Upper lobe of left lung (tissue), 6 donors: ENCODE results near the gene PPP2CA. TPM values are rescaled to one million over a fixed set of nuclear protein-coding genes. Genes with fewer than 3 reads are reported as not detected.
"Not testable (repeated sequence)": the region's sequence is repeated elsewhere in the genome, so short reads cannot be mapped to it uniquely, and the experiment has no call there.

Experiments used
- ATAC-seq, 2 donors: fragments of 200-7000 bp; cut with Tn5 transposase; one replicate each; pipeline ENCODE4 v1.9.1; 2022; ENCODE audit warnings: mild to moderate bottlenecking in 2 of 2, moderate library complexity in 2 of 2; ENCODE audit not compliant: low FRiP score in 2 of 2
- DNase-seq, 2 donors: peaks; one replicate each; pipeline ENCODE4 v3.0.0-alpha.2; 2019 to 2020
- H3K27ac ChIP-seq, 4 donors: fragments of 200-600 bp; sonication (generic); one replicate each; pipeline ENCODE4 v1.5.1; 2016 to 2019
- H3K27me3 ChIP-seq, 4 donors: fragments of 200-600 bp; sonication (generic); one replicate each; pipeline ENCODE4 v1.5.1; 2017 to 2019
- H3K36me3 ChIP-seq, 4 donors: fragments of 200-600 bp; sonication (generic); one replicate each; pipeline ENCODE4 v1.5.1; 2016 to 2019
- H3K4me1 ChIP-seq, 4 donors: fragments of 200-600 bp; sonication (generic); one replicate each; pipeline ENCODE4 v1.5.1; 2018 to 2019
- H3K4me3 ChIP-seq, 4 donors: fragments of 200-600 bp; sonication (generic); one replicate each; pipeline ENCODE4 v1.5.1; 2017 to 2019; ENCODE audit warnings: mild to moderate bottlenecking in 2 of 4, moderate library complexity in 1 of 4
- H3K9me3 ChIP-seq, 4 donors: fragments of 200-600 bp; sonication (generic); one replicate each; pipeline ENCODE4 v1.5.1; 2018 to 2019
- CTCF ChIP-seq, 6 experiments: fragments of 450-650 bp in 4 of 6; fragments of 200-600 bp in 2 of 6; sonication (generic) in 2 of 6; IDR thresholded peaks; one replicate each; pipeline ENCODE4 v1.5.1; 2016 to 2019; ENCODE audit warnings: antibody characterized with exemption in 6 of 6
- EP300 ChIP-seq, 4 donors: sonication (generic); formaldehyde crosslinking; IDR thresholded peaks; one replicate each; pipeline ENCODE4 v1.5.1; 2017; ENCODE audit warnings: antibody characterized with exemption in 4 of 4, control low read depth in 2 of 4
- POLR2A ChIP-seq, 4 donors: fragments of 450-650 bp; IDR thresholded peaks; one replicate each; pipeline ENCODE4 v1.5.1; 2016 to 2017; ENCODE audit warnings: antibody characterized with exemption in 4 of 4, mild to moderate bottlenecking in 2 of 4
- POLR2AphosphoS5 ChIP-seq, 2 donors: sonication (generic); formaldehyde crosslinking; IDR thresholded peaks; one replicate each; pipeline ENCODE4 v1.5.1; 2017; ENCODE audit warnings: antibody characterized with exemption in 2 of 2
- WGBS, 2 donors: methylation state at CpG; one replicate each; pipeline ENCODE4 v1.1.5; 2017 to 2018; 5-methylcytosine and 5-hydroxymethylcytosine counted together
- total RNA-seq, 6 donors: library from RNA; depleted of rRNA in 4 of 6; stranded (reverse); fragments of >200 nt in 4 of 6; gene quantifications; one replicate each; pipeline versions ENCODE4 v1.1.0 to v1.2.1, GENCODE V29; 2016 to 2021
- donor health status: DM: no; HTN: no; CAD: no; lungs with moderate emphysema.
- donor health status: DM: no; HTN: yes; CAD: no; lungs with severe emphysema.

Gene PPP2CA
- total RNA-seq, 6 donors from 2014 or later, result 62.9 to 246 (median 118) TPM

GRCh38 chr5:134267366-134268018 lies 41.6 kb upstream of the PPP2CA start:
- DNase-seq, result no peak
- peaks cover 0 to 8% (median under 1%) of the 10 kb centered on the region in 4 donors for H3K9me3 ChIP-seq
- no peaks in the 10 kb centered on the region for H3K36me3 ChIP-seq
- no peaks in the 10 kb centered on the region for H3K4me1 ChIP-seq
- no peak overlapping the region for H3K27ac ChIP-seq
- peak in 1 of 2 donors; percentile 49 for ATAC-seq
- WGBS, 2 donors, result 85 to 89% methylated on average over 7 of the region's 7 CpGs
- no peak overlapping the region for H3K4me3 ChIP-seq
- TF ChIP-seq EP300 (IDR thresholded peaks at IDR 0.05), result no peak
- TF ChIP-seq POLR2A (IDR thresholded peaks at IDR 0.05), result no peak
- no peak for TF ChIP-seq CTCF (IDR thresholded peaks at IDR 0.05)
- TF ChIP-seq POLR2AphosphoS5 (IDR thresholded peaks at IDR 0.05), result no peak
- no peaks in the 10 kb centered on the region for H3K27me3 ChIP-seq

DNA sequence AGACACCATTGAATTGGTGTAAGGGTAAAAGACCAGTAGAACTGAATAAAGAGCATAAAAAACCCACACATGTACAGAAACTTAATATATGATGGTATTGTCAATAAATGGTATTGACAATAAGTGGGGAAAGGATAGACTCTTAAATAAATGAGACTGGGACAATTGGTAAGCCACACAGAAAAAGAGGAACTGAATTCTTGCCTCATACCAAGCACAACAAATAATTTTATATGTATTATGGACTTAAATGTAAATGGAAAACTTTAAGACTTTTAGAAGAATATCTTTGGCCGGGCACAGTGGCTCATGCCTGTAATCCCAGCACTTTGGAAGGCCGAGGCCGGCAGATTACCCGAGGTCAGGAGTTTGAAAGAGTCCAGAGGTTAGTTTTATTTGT lies 37.9 kb upstream of the PPP2CA start:
- Histone ChIP-seq H3K4me3 (no peak overlapping the region), H3K27ac (no peak overlapping the region), H3K9me3 (peaks cover 0 to 11% (median 2%) of the 10 kb centered on the region in 4 donors), H3K4me1 (no peaks in the 10 kb centered on the region), H3K36me3 (no peaks in the 10 kb centered on the region), H3K27me3 (no peaks in the 10 kb centered on the region)
- TF ChIP-seq CTCF (IDR thresholded peaks at IDR 0.05), result no peak
- no peak for TF ChIP-seq EP300 (IDR thresholded peaks at IDR 0.05)
- no peak for TF ChIP-seq POLR2A (IDR thresholded peaks at IDR 0.05)
- 91 to 93% methylated on average over 4 of the region's 4 CpGs for WGBS, 2 donors
- no peak for DNase-seq
- no peak for ATAC-seq

- ATAC-seq, DNase-seq, H3K4me3 ChIP-seq, H3K27ac ChIP-seq, H3K4me1 ChIP-seq, H3K27me3 ChIP-seq, H3K36me3 ChIP-seq: not testable (repeated sequence)
- 52 to 60% methylated on average over 5 of the region's 5 CpGs for WGBS, 2 donors
- H3K9me3 ChIP-seq, result peaks cover 0 to 11% (median 2%) of the 10 kb centered on the region in 4 donors
Measured at GRCh38 chr5:134262629-134263028, 36.8 kb upstream of the PPP2CA start.

- Histone ChIP-seq H3K27me3 (no peaks in the 10 kb centered on the region), H3K4me1 (no peaks in the 10 kb centered on the region), H3K36me3 (no peaks in the 10 kb centered on the region), H3K4me3 (no peak overlapping the region), H3K27ac (no peak overlapping the region), H3K9me3 (peaks cover 0 to 11% (median 2%) of the 10 kb centered on the region in 4 donors)
- ATAC-seq (peak in 1 of 2 donors; percentile 21), DNase-seq (no peak)
- TF ChIP-seq EP300 (IDR thresholded peaks at IDR 0.05), result no peak
- TF ChIP-seq POLR2A (IDR thresholded peaks at IDR 0.05), result no peak
- no peak for TF ChIP-seq POLR2AphosphoS5 (IDR thresholded peaks at IDR 0.05)
- TF ChIP-seq CTCF (IDR thresholded peaks at IDR 0.05), result no peak
- WGBS, 2 donors, result 71 to 77% methylated on average over 3 of the region's 3 CpGs
Measured at GRCh38 chr5:134258896-134259295, 33.0 kb upstream of the PPP2CA start.

DNA sequence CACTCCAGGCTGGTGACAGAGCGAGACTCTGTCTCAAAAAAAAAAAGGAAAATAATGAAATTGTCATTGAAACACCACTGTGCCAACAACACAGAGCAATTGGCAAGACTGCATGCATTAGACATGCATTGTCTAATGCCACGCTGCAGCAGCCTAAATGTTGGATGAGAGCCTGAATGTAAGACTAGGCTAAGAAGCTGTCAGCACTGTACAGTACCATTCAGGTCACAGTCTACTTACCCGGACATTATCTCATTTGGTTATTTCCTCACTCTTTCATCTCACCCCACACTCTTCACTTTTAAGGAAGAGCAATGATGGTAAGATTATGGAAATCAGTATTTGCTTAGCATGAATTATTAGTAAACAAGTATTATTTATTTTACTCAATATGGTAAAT lies 31.3 kb upstream of the PPP2CA start:
- DNase-seq (no peak), ATAC-seq (no peak)
- WGBS, 2 donors, result 82 to 83% methylated on average over 3 of the region's 3 CpGs
- H3K27me3 ChIP-seq, result no peaks in the 10 kb centered on the region
- H3K4me3 ChIP-seq, result no peak overlapping the region
- H3K9me3 ChIP-seq, result peaks cover 0 to 5% (median under 1%) of the 10 kb centered on the region in 4 donors
- H3K36me3 ChIP-seq, result no peaks in the 10 kb centered on the region
- no peak for TF ChIP-seq POLR2AphosphoS5 (IDR thresholded peaks at IDR 0.05)
- TF ChIP-seq POLR2A (IDR thresholded peaks at IDR 0.05), result no peak
- TF ChIP-seq CTCF (IDR thresholded peaks at IDR 0.05), result no peak
- no peak for TF ChIP-seq EP300 (IDR thresholded peaks at IDR 0.05)
- no peaks in the 10 kb centered on the region for H3K4me1 ChIP-seq
- H3K27ac ChIP-seq, result no peak overlapping the region
